Neuronal stem cell (in vitro differentiated cells): ENCODE results near the gene DDC.

Experiments used
- DNase-seq: peaks from one replicate; pipeline ENCODE4 v3.0.0-alpha.2; 2013; ENCODE audit warnings: low spot score
- H2AFZ ChIP-seq: one replicate; pipeline ENCODE4 v1.6.1; 2013; ENCODE audit warnings: mild to moderate bottlenecking, low read length, inconsistent platforms
- H2AK5ac ChIP-seq: 2 replicates; pipeline ENCODE4 v1.6.1; 2013; ENCODE audit warnings: low read depth, mild to moderate bottlenecking, inconsistent platforms, low read length, moderate library complexity, mixed read lengths
- H2BK120ac ChIP-seq: 2 replicates; pipeline ENCODE4 v1.6.1; 2013; ENCODE audit warnings: low read depth, mild to moderate bottlenecking, inconsistent platforms, low read length, moderate library complexity, mixed read lengths
- H2BK12ac ChIP-seq: one replicate; pipeline ENCODE4 v1.6.1; 2013; ENCODE audit warnings: low read length, inconsistent platforms
- H2BK15ac ChIP-seq: 2 replicates; pipeline ENCODE4 v1.6.1; 2013; ENCODE audit warnings: mild to moderate bottlenecking, low read length, inconsistent platforms, mixed read lengths
- H2BK5ac ChIP-seq: one replicate; pipeline ENCODE4 v1.6.1; 2013; ENCODE audit warnings: inconsistent platforms, mild to moderate bottlenecking, low read length, moderate library complexity
- H3K14ac ChIP-seq: one replicate; pipeline ENCODE4 v1.6.1; 2013; ENCODE audit warnings: low read length, inconsistent platforms
- H3K18ac ChIP-seq: 2 replicates; pipeline ENCODE4 v1.6.1; 2013; ENCODE audit warnings: low read length, inconsistent platforms
- H3K23ac ChIP-seq: 2 replicates; pipeline ENCODE4 v1.6.1; 2013; ENCODE audit warnings: low read depth, mild to moderate bottlenecking, mixed read lengths, low read length, inconsistent platforms; ENCODE audit not compliant: poor library complexity
- H3K27ac ChIP-seq: replicated peaks from 3 replicates; pipeline ENCODE4 v1.5.1; 2013; ENCODE audit warnings: low read length, inconsistent platforms
- H3K27me3 ChIP-seq, 3 experiments: 2 replicates each; pipeline ENCODE4 v1.6.1; 2013; ENCODE audit warnings: low read length in 3 of 3, mild to moderate bottlenecking in 2 of 3, inconsistent platforms in 1 of 3, low read depth in 1 of 3, mixed read lengths in 1 of 3, moderate library complexity in 1 of 3; ENCODE audit not compliant: control insufficient read depth in 3 of 3, insufficient read depth in 3 of 3
- H3K36me3 ChIP-seq, 2 donors: replicated peaks in 1 of 2; 2 replicates each; pipeline ENCODE4 v1.6.1; 2013; ENCODE audit warnings: low read length in 2 of 2; ENCODE audit not compliant: control insufficient read depth in 2 of 2, insufficient read depth in 2 of 2
- H3K4ac ChIP-seq: 2 replicates; pipeline ENCODE4 v1.6.1; 2013; ENCODE audit warnings: inconsistent platforms, mild to moderate bottlenecking, low read length, moderate library complexity
- H3K4me1 ChIP-seq, 2 donors: 1 replicate in 1 of 2; 2 replicates in 1 of 2; pipeline ENCODE4 v1.6.1; 2013; ENCODE audit warnings: low read length in 2 of 2, low read depth in 1 of 2; ENCODE audit not compliant: control insufficient read depth in 2 of 2, insufficient read depth in 1 of 2
- H3K4me2 ChIP-seq: one replicate; pipeline ENCODE4 v1.6.1; 2013; ENCODE audit warnings: mild to moderate bottlenecking, low read length, inconsistent platforms; ENCODE audit not compliant: insufficient read depth, poor library complexity, severe bottlenecking
- H3K4me3 ChIP-seq, 2 donors: 2 replicates each; pipeline ENCODE4 v1.5.1; 2013; ENCODE audit warnings: low read length in 2 of 2, mild to moderate bottlenecking in 2 of 2, inconsistent platforms in 1 of 2, moderate library complexity in 1 of 2
- H3K79me1 ChIP-seq: one replicate; pipeline ENCODE4 v1.6.1; 2013; ENCODE audit warnings: low read depth, mild to moderate bottlenecking, inconsistent platforms, low read length, moderate library complexity
- H3K9ac ChIP-seq: one replicate; pipeline ENCODE4 v1.6.1; 2013; ENCODE audit warnings: mild to moderate bottlenecking, low read depth, low read length, inconsistent platforms; ENCODE audit not compliant: poor library complexity
- H3K9me3 ChIP-seq, 2 donors: replicated peaks in 1 of 2; 2 replicates each; pipeline versions ENCODE3 to v1.6.1; 2013; ENCODE audit warnings: low read length in 2 of 2, mild to moderate bottlenecking in 2 of 2, inconsistent platforms in 1 of 2, low read depth in 1 of 2, mixed read lengths in 1 of 2, moderate library complexity in 1 of 2; ENCODE audit not compliant: control insufficient read depth in 2 of 2, insufficient read depth in 1 of 2
- H4K8ac ChIP-seq: one replicate; pipeline ENCODE4 v1.6.1; 2013; ENCODE audit warnings: low read depth, mild to moderate bottlenecking, inconsistent platforms, low read length, moderate library complexity
- H4K91ac ChIP-seq: one replicate; pipeline ENCODE4 v1.6.1; 2013; ENCODE audit warnings: low read length, low read depth, mild to moderate bottlenecking, inconsistent platforms; ENCODE audit not compliant: poor library complexity
- WGBS, 2 donors: extraction: QIAGEN DNeasy Blood & Tissue Kit; methylation state at CpG; one replicate each; pipeline ENCODE4 v1.1.7; 2013; ENCODE audit warnings: missing lambda C conversion rate in 2 of 2, mixed read lengths in 1 of 2; ENCODE audit not compliant: insufficient read length in 2 of 2, insufficient replicate concordance in 1 of 2; ENCODE audit errors: extremely low coverage in 2 of 2; 5-methylcytosine and 5-hydroxymethylcytosine counted together

The DDC gene

DNA sequence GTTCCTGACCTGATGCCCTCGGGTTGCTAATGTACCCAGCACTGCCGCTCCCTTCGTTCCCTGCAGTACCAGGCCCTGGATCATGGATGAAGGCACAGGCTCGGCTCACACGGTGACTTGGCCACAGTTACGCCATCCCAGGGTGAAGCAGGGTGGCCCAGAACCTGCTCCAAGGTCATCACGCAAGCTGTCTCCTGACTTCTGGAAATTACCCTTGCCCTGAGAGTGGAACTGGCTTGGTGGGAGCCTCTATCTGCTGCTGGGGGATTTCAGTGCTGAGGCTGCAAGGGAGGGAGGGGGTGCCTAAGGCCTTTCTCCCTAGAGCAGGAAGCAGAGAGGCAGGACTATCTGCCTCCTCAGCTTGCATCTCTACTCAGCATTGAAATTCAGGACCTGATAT is 151.6 kb downstream of the DDC start:
- H3K79me1 ChIP-seq: no peaks in the 10 kb centered on the region
- H2BK12ac ChIP-seq: no peak overlapping the region
- no peak for DNase-seq
- H3K27me3 ChIP-seq: peaks cover 0 to 2% (median 0%) of the 10 kb centered on the region in 3 experiments
- no peak overlapping the region for H3K4me2 ChIP-seq
- H3K9ac ChIP-seq: no peak overlapping the region
- no peaks in the 10 kb centered on the region for H3K36me3 ChIP-seq
- no peak overlapping the region for H3K27ac ChIP-seq
- no peak overlapping the region for H2AFZ ChIP-seq
- no peaks in the 10 kb centered on the region for H3K4me1 ChIP-seq
- WGBS, 2 donors: no CpG with 5 or more reads among the region's 7 CpGs
- no peak overlapping the region for H4K8ac ChIP-seq
- no peak overlapping the region for H3K14ac ChIP-seq
- no peak overlapping the region for H2BK15ac ChIP-seq
- no peak overlapping the region for H2AK5ac ChIP-seq
- no peak overlapping the region for H2BK5ac ChIP-seq
- peak overlapping the region in 1 of 2 donors; percentile 31 for H3K4me3 ChIP-seq
- no peak overlapping the region for H3K23ac ChIP-seq
- H3K9me3 ChIP-seq: no peaks in the 10 kb centered on the region
- H2BK120ac ChIP-seq: no peak overlapping the region
- no peak overlapping the region for H4K91ac ChIP-seq
- H3K18ac ChIP-seq: peak overlapping the region; percentile 67
- no peak overlapping the region for H3K4ac ChIP-seq

DNA sequence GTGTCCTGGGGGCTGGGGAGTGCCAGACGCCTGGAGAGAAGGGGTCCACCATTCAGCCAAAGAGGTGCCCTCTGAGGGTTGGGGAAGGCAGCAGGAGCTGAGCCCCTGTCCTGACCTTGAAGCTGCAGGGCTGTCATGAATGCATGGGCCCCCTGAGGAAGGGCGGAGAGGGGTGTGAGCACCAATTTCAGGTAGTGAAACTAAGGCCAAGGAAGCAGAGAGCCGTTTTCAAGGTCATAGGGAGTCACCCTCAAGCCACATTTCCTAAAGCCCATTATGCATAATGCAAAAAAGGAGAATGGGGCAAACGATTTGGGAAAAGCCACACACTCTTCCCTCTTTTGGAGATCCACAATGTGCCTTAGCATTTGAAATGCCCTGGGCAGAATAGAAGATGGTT is 152.2 kb downstream of the DDC start:
- H2BK12ac ChIP-seq: no peak overlapping the region
- no peak overlapping the region for H2AFZ ChIP-seq
- no peaks in the 10 kb centered on the region for H3K4me1 ChIP-seq
- no peaks in the 10 kb centered on the region for H3K9me3 ChIP-seq
- peaks cover 0 to 6% (median 0%) of the 10 kb centered on the region in 3 experiments for H3K27me3 ChIP-seq
- no peak overlapping the region for H3K18ac ChIP-seq
- no peak overlapping the region for H3K9ac ChIP-seq
- no peak overlapping the region for H3K27ac ChIP-seq
- peak overlapping the region; percentile 67 for H2AK5ac ChIP-seq
- H3K36me3 ChIP-seq: no peaks in the 10 kb centered on the region
- no peak overlapping the region for H3K14ac ChIP-seq
- H4K91ac ChIP-seq: no peak overlapping the region
- no peak overlapping the region for H3K4me2 ChIP-seq
- DNase-seq: no peak
- H3K4me3 ChIP-seq: no peak overlapping the region
- no peak overlapping the region for H2BK15ac ChIP-seq
- no peaks in the 10 kb centered on the region for H3K79me1 ChIP-seq
- H2BK120ac ChIP-seq: no peak overlapping the region
- H3K23ac ChIP-seq: no peak overlapping the region
- no peak overlapping the region for H4K8ac ChIP-seq
- no CpG with 5 or more reads among the region's 4 CpGs for WGBS, 2 donors
- no peak overlapping the region for H3K4ac ChIP-seq
- no peak overlapping the region for H2BK5ac ChIP-seq

GRCh38 chr7:50411332-50411731 is 153.9 kb downstream of the DDC start:
- Histone ChIP-seq H2AK5ac (no peak overlapping the region), H3K9ac (no peak overlapping the region), H3K14ac (no peak overlapping the region), H3K27ac (no peak overlapping the region), H2BK5ac (no peak overlapping the region), H3K36me3 (no peaks in the 10 kb centered on the region), H2BK12ac (no peak overlapping the region), H3K4me3 (no peak overlapping the region), H3K4me2 (no peak overlapping the region), H3K18ac (no peak overlapping the region), H4K8ac (no peak overlapping the region), H3K9me3 (no peaks in the 10 kb centered on the region), H2BK120ac (no peak overlapping the region), H3K27me3 (peaks cover 0 to 6% (median 0%) of the 10 kb centered on the region in 3 experiments), H2AFZ (no peak overlapping the region), H3K4ac (no peak overlapping the region), H3K79me1 (no peaks in the 10 kb centered on the region), H2BK15ac (no peak overlapping the region), H3K4me1 (no peaks in the 10 kb centered on the region), H3K23ac (no peak overlapping the region), H4K91ac (no peak overlapping the region)
- WGBS, 2 donors: no CpG with 5 or more reads among the region's 6 CpGs
- no peak for DNase-seq

- H3K4ac ChIP-seq: no peak overlapping the region
- no peak overlapping the region for H2BK120ac ChIP-seq
- no peak overlapping the region for H2BK12ac ChIP-seq
- no peaks in the 10 kb centered on the region for H3K4me1 ChIP-seq
- no peaks in the 10 kb centered on the region for H3K36me3 ChIP-seq
- no peak overlapping the region for H3K4me3 ChIP-seq
- no peak overlapping the region for H4K91ac ChIP-seq
- DNase-seq: no peak
- H3K18ac ChIP-seq: peak overlapping the region; percentile 38
- H3K23ac ChIP-seq: no peak overlapping the region
- H3K9ac ChIP-seq: no peak overlapping the region
- peaks cover 0 to 3% (median 0%) of the 10 kb centered on the region in 3 experiments for H3K27me3 ChIP-seq
- no peak overlapping the region for H3K27ac ChIP-seq
- H3K4me2 ChIP-seq: no peak overlapping the region
- peak overlapping the region; percentile 62 for H2BK5ac ChIP-seq
- no peak overlapping the region for H4K8ac ChIP-seq
- no CpG with 5 or more reads among the region's 17 CpGs for WGBS, 2 donors
- H3K9me3 ChIP-seq: no peaks in the 10 kb centered on the region
- H2AFZ ChIP-seq: no peak overlapping the region
- no peak overlapping the region for H3K14ac ChIP-seq
- no peaks in the 10 kb centered on the region for H3K79me1 ChIP-seq
- H2AK5ac ChIP-seq: peak overlapping the region; percentile 8
- H2BK15ac ChIP-seq: no peak overlapping the region
These were observed 155.1 kb downstream of the DDC start for GRCh38 chr7:50409856-50410745.
